ENCODE data around the gene CTNNA2.

GRCh38 chr2:80338794-80339193, 825.9 kb downstream of the CTNNA2 start:
- TF ChIP-seq CTCF (IDR thresholded peaks at IDR 0.05) = no peak
- no peak for TF ChIP-seq ZFX (IDR thresholded peaks at IDR 0.05; ENCODE audit: borderline replicate concordance)

Data from 22Rv1 (cell line).